Choroid plexus epithelial cell (primary cell): ENCODE measurements around the gene CACNG1.

Experiments
- DNase-seq: peaks from one replicate; pipeline ENCODE4 v3.0.0-alpha.2; 2010; ENCODE audit warnings: low read depth
- H3K4me3 ChIP-seq: 2 replicates; pipeline ENCODE4 v1.5.1; 2011; ENCODE audit warnings: low read depth, mild to moderate bottlenecking, control low read depth, low read length, moderate library complexity
- TF ChIP-seq, protein P1 (sequence below): conservative IDR thresholded peaks from 2 replicates; pipeline ENCODE4 v1.5.1; 2011; ENCODE audit warnings: low read depth, mild to moderate bottlenecking, control low read depth, inconsistent platforms, low read length, moderate library complexity

Gene CACNG1, protein sequence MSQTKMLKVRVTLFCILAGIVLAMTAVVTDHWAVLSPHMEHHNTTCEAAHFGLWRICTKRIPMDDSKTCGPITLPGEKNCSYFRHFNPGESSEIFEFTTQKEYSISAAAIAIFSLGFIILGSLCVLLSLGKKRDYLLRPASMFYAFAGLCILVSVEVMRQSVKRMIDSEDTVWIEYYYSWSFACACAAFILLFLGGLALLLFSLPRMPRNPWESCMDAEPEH

GRCh38 chr17:67044016-67044772 lies at the start of gene CACNG1:
TSS of gene CACNG1 (plus strand) at chr17:67044554. CDS start at chr17:67044661, 107 bp downstream.
- no peak for DNase-seq
- TF ChIP-seq, protein P1, sequence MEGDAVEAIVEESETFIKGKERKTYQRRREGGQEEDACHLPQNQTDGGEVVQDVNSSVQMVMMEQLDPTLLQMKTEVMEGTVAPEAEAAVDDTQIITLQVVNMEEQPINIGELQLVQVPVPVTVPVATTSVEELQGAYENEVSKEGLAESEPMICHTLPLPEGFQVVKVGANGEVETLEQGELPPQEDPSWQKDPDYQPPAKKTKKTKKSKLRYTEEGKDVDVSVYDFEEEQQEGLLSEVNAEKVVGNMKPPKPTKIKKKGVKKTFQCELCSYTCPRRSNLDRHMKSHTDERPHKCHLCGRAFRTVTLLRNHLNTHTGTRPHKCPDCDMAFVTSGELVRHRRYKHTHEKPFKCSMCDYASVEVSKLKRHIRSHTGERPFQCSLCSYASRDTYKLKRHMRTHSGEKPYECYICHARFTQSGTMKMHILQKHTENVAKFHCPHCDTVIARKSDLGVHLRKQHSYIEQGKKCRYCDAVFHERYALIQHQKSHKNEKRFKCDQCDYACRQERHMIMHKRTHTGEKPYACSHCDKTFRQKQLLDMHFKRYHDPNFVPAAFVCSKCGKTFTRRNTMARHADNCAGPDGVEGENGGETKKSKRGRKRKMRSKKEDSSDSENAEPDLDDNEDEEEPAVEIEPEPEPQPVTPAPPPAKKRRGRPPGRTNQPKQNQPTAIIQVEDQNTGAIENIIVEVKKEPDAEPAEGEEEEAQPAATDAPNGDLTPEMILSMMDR, result no peak
- H3K4me3 ChIP-seq, result no peak within 1 kb of the TSS

- H3K4me3 ChIP-seq, result no peak overlapping the region
- TF ChIP-seq, protein P1, result no peak
- DNase-seq, result no peak
These were observed 49.3 kb upstream of the CACNG1 start for GRCh38 chr17:66994930-66995535.

- no peak overlapping the region for H3K4me3 ChIP-seq
- DNase-seq, result no peak
- TF ChIP-seq, protein P1, result no peak
These were observed 48.4 kb upstream of the CACNG1 start for GRCh38 chr17:66995944-66996343.

- H3K4me3 ChIP-seq, result no peak overlapping the region
- no peak for DNase-seq
- TF ChIP-seq, protein P1, result no peak
These were observed 47.4 kb upstream of the CACNG1 start for GRCh38 chr17:66996926-66997325.

DNA sequence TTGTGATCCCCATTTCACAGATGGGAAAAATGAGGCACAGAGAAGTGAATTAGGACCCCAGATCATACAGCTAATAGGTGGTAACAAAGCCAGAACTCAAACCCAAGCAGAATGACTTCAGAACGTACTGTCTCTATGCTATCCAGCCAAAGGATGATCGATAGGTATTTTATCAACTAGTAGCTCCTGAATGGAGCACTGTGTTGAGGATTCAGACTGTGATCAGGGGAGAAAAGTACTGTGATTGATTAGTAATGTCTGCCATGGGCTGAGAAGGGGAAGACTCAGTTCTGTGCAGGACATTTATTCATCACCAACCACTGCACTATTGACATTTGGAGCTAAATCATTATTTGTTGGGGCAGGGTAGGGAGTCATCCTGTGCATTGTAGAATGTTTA lies 41.1 kb upstream of the CACNG1 start:
- DNase-seq, result no peak
- no peak overlapping the region for H3K4me3 ChIP-seq
- TF ChIP-seq, protein P1, result no peak

GRCh38 chr17:67004181-67004580 lies 40.2 kb upstream of the CACNG1 start:
- DNase-seq, result no peak
- TF ChIP-seq, protein P1, result no peak
- no peak overlapping the region for H3K4me3 ChIP-seq

GRCh38 chr17:67007266-67007665 lies 37.1 kb upstream of the CACNG1 start:
- DNase-seq, result no peak
- no peak overlapping the region for H3K4me3 ChIP-seq
- TF ChIP-seq, protein P1, result no peak
